Body of pancreas (tissue), 4 donors: Measurements from ENCODE around the gene IKZF1. TPM values are rescaled to one million over a fixed set of nuclear protein-coding genes. Genes with fewer than 3 reads are reported as not detected.

Experiments
- ATAC-seq: fragments of 150-250 bp; one replicate; pipeline ENCODE4 v1.9.1; 2016
- DNase-seq, 4 donors: peaks; one replicate each; pipeline ENCODE4 v3.0.0-alpha.2; 2019
- H3K27ac ChIP-seq, 4 donors: fragments of 200-600 bp; sonication (generic); 1 replicate in 3 of 4; 2 replicates in 1 of 4; pipeline versions ENCODE4 v1.5.1 to v1.6.1; 2016 to 2019; ENCODE audit warnings: mild to moderate bottlenecking in 1 of 4, mixed read lengths in 1 of 4, moderate library complexity in 1 of 4
- H3K27me3 ChIP-seq, 2 donors: fragments of 200-600 bp; sonication (generic); one replicate each; pipeline ENCODE4 v1.6.0; 2016; ENCODE audit warnings: mild to moderate bottlenecking in 1 of 2
- H3K36me3 ChIP-seq, 2 donors: fragments of 200-600 bp; sonication (generic); replicated peaks in 1 of 2; 2 replicates each; pipeline ENCODE4 v1.5.1; 2016; ENCODE audit warnings: low read depth in 2 of 2; ENCODE audit not compliant: insufficient read depth in 1 of 2
- H3K4me1 ChIP-seq: fragments of 200-600 bp; sonication (generic); one replicate; pipeline ENCODE4 v1.6.0; 2016
- H3K4me3 ChIP-seq, 2 donors: fragments of 200-600 bp; sonication (generic); 1 replicate in 1 of 2; 2 replicates in 1 of 2; pipeline ENCODE4 v1.5.1; 2016 to 2019
- H3K9me3 ChIP-seq, 3 donors: fragments of 200-600 bp; sonication (generic); 1 replicate in 2 of 3; 2 replicates in 1 of 3; pipeline ENCODE4 v1.5.1; 2016
- CTCF ChIP-seq, 7 experiments: fragments of 450-650 bp in 4 of 7; fragments of 200-600 bp in 3 of 7; sonication (generic) in 3 of 7; IDR thresholded peaks; one replicate each; pipeline ENCODE4 v1.5.1; 2016 to 2019; ENCODE audit warnings: antibody characterized with exemption in 7 of 7
- POLR2A ChIP-seq, 3 donors: fragments of 450-650 bp; IDR thresholded peaks; one replicate each; pipeline ENCODE4 v1.6.1; 2016; ENCODE audit warnings: antibody characterized with exemption in 3 of 3, mild to moderate bottlenecking in 2 of 3
- WGBS, 2 donors: methylation state at CpG; one replicate each; pipeline ENCODE4 v1.1.5; 2017; 5-methylcytosine and 5-hydroxymethylcytosine counted together
- intact Hi-C: fragments of 100-400 bp; cut with DNase I; formaldehyde crosslinking; loops from one replicate; pipeline ENCODE4 v1.15.1; 2023
- total RNA-seq, 2 donors: library from RNA; depleted of rRNA; stranded (reverse); fragments of >200 nt; gene quantifications; one replicate each; pipeline ENCODE4 v1.1.0, GENCODE V29; 2016

The IKZF1 gene
- total RNA-seq, 2 donors from 2014 or later, result 3.9 to 16.5 TPM

- no peak for DNase-seq
- Histone ChIP-seq H3K4me3 (no peak overlapping the region), H3K27me3 (no peaks in the 10 kb centered on the region), H3K27ac (no peak overlapping the region), H3K36me3 (no peaks in the 10 kb centered on the region), H3K4me1 (peaks cover 8% of the 10 kb centered on the region), H3K9me3 (no peaks in the 10 kb centered on the region)
- TF ChIP-seq POLR2A (IDR thresholded peaks at IDR 0.05) (no peak), CTCF (IDR thresholded peaks at IDR 0.05) (no peak)
- 72 to 76% methylated on average over 7 of the region's 7 CpGs for WGBS, 2 donors
- ATAC-seq, result no peak
- intact Hi-C loops, result no loop called here
Measured at GRCh38 chr7:50404392-50404791, 99.9 kb downstream of the IKZF1 start.

- intact Hi-C loops, result no loop called here
- no peak overlapping the region for H3K4me3 ChIP-seq
- no peak for DNase-seq
- H3K27ac ChIP-seq, result no peak overlapping the region
- no peaks in the 10 kb centered on the region for H3K9me3 ChIP-seq
- 52 to 65% methylated on average over 7 of the region's 7 CpGs for WGBS, 2 donors
- H3K27me3 ChIP-seq, result no peaks in the 10 kb centered on the region
- peaks cover 2% of the 10 kb centered on the region for H3K4me1 ChIP-seq
- no peaks in the 10 kb centered on the region for H3K36me3 ChIP-seq
- TF ChIP-seq POLR2A (IDR thresholded peaks at IDR 0.05) (no peak), CTCF (IDR thresholded peaks at IDR 0.05) (no peak)
- no peak for ATAC-seq
Measured at GRCh38 chr7:50405221-50405620, 100.7 kb downstream of the IKZF1 start.

GRCh38 chr7:50406935-50407334, 102.4 kb downstream of the IKZF1 start:
- Histone ChIP-seq H3K4me1 (no peaks in the 10 kb centered on the region), H3K36me3 (no peaks in the 10 kb centered on the region), H3K27ac (no peak overlapping the region), H3K4me3 (no peak overlapping the region), H3K27me3 (no peaks in the 10 kb centered on the region), H3K9me3 (no peaks in the 10 kb centered on the region)
- TF ChIP-seq CTCF (IDR thresholded peaks at IDR 0.05) (no peak), POLR2A (IDR thresholded peaks at IDR 0.05) (no peak)
- DNase-seq (no peak), ATAC-seq (no peak)
- 52 to 60% methylated on average over 5 of the region's 5 CpGs for WGBS, 2 donors
- intact Hi-C loops, result no loop called here

- Histone ChIP-seq H3K9me3 (no peaks in the 10 kb centered on the region), H3K27ac (no peak overlapping the region), H3K36me3 (no peaks in the 10 kb centered on the region), H3K4me1 (no peaks in the 10 kb centered on the region), H3K4me3 (no peak overlapping the region), H3K27me3 (no peaks in the 10 kb centered on the region)
- intact Hi-C loops, result loop anchor here (10.0 kb wide), 1 partner anchor 315 kb away; the partner anchor contains the start of gene ZPBP
- TF ChIP-seq POLR2A (IDR thresholded peaks at IDR 0.05) (no peak), CTCF (IDR thresholded peaks at IDR 0.05) (no peak)
- no peak for ATAC-seq
- WGBS, 2 donors, result 70 to 83% methylated on average over 11 to 17 of the region's 17 CpGs
- DNase-seq, result no peak
Measured at GRCh38 chr7:50409856-50410745, 105.6 kb downstream of the IKZF1 start.
